22Rv1 (cell line): ENCODE data around the gene ADAT2.

Source experiments
- ZFX ChIP-seq: fragments of 450-650 bp; IDR thresholded peaks from 2 replicates; pipeline ENCODE4 v1.6.1; 2017; ENCODE audit warnings: antibody characterized with exemption, borderline replicate concordance
- TF ChIP-seq, protein P1 (sequence below): fragments of 450-650 bp; IDR thresholded peaks from 2 replicates; pipeline ENCODE4 v1.5.1; 2017; ENCODE audit warnings: mild to moderate bottlenecking

DNA sequence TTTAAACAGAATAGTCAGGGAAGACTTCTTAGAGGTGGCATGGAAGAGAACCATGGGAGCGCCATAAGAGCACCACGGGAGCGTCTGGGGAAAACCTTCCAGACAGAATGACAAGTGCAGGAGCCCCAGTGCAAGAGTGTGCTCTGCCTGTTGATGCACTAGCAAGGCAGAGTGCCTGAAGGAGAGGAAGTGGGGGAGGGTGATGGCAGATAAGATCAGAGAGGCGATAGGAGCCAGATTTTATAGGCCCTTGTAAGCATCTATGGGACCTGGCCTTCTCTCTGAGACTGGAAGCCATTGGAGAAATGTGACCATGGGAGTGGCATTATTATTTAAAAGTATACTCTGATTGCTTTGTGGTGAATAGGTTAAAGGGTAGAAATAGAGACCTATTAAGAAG is 47.9 kb upstream of the ADAT2 start:
- TF ChIP-seq, protein P1, sequence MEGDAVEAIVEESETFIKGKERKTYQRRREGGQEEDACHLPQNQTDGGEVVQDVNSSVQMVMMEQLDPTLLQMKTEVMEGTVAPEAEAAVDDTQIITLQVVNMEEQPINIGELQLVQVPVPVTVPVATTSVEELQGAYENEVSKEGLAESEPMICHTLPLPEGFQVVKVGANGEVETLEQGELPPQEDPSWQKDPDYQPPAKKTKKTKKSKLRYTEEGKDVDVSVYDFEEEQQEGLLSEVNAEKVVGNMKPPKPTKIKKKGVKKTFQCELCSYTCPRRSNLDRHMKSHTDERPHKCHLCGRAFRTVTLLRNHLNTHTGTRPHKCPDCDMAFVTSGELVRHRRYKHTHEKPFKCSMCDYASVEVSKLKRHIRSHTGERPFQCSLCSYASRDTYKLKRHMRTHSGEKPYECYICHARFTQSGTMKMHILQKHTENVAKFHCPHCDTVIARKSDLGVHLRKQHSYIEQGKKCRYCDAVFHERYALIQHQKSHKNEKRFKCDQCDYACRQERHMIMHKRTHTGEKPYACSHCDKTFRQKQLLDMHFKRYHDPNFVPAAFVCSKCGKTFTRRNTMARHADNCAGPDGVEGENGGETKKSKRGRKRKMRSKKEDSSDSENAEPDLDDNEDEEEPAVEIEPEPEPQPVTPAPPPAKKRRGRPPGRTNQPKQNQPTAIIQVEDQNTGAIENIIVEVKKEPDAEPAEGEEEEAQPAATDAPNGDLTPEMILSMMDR = no peak
- no peak for TF ChIP-seq ZFX
